NCI-H1436 treated with DMSO at 0.1 percent for 48 hours (cell line): ENCODE results near the gene GTF3A.
A peak's percentile ranks its signal among the peaks of the same experiment; 100 is the strongest.

Experiments
- DNase-seq: peaks from one replicate; lab custom pipeline; 2025; lab: John Stamatoyannopoulos, UW

Gene GTF3A

DNA sequence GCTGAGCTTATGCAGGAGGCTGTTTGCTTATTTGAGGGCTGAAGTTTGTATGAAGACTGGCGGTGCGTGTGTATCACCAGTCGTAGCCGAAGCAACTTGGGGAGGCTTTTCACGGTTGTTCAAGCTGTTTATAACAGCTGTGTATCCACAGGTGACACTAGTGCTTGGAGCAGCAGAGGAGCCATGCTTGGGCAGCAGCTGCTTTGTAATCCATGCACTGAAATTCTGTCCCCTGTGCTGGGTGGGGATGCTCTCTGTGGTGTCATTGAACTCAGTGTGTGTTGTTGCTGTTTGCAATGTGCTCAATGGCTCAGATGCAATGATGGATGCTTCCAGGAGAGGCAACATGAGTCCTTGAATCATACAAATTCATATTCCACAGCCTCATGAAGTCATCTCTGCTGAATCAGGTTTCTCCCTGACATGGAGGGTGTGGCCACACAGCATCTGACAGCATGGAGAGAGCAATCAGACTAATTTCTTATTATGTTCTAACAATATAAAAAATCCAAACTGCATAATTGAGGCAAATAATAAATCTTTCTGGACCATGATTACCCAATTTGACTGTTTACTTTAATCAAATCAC, 18.8 kb upstream of the GTF3A start:
- DNase-seq: no peak

DNA sequence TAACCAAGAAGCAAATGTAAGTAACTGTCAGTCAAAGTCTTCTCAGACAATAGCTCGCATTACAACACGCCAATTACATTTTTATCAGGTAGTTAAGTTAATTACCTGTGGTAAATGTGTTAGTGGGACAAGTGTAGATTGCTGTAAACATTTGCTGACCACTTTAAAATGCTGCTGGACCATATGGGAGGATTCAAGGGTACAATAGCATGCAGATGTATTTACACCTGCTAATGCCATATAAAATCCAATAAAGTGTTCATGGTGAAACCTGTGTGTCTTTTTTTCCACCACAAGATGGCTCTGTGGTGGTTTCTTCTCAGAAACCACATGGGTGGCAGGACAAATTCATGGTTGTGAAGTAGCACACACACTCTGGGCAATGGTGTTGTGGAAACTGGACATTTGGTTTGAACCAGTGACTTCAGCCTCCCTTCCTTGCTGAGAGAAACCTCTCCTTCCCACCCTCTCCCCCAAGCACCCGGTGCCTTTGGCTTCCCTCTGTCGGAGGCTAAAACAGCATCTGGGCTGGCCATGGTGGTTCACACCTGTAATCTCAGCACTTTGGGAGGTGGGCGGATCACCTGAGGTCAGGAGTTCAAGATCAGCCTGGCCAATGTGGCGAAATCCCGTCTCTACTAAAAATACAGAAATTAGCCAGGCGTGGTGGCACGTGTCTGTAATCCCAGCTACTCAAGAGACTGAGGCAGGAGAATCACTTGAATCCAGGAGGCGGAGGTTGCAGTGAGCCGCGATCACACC, 18.1 kb upstream of the GTF3A start:
- peak; percentile 16 for DNase-seq

DNA sequence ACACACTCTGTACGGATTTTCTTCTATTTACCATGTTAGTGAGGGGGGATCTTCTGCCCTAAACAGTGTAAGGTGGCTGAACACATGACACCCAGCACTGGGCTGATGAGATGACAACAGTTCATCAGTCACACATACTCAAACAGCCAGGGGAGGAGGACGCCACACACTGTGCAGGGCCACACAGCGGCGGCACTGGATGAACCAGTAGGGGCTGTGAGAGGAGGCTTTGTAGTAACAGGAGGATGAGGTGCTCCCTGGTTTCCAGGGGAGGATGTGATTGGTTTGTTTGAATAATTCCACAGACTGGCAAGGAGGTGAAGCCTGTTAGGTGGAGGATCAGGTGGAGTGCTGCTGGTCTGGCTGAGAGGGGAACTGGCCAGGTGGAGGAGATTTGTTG, 16.3 kb upstream of the GTF3A start:
- DNase-seq: no peak

DNA sequence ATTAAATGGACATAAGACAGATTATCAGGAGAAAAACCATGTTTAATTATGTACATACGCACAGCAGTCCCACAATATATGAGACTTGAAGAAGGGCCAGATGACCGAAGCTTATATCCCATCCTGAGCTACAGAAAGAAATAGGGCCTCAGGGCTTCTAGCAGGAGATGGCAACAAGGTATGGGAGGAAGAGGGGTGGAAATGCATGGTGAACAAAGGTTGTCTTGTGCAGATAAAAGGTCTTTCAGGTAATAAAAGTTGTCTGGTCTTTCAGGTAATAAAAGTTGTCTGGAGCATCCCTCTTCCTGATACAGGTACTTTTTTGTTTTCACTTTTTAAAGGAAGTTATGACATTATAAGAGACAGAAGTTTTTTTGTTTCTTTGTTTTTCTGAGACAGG, 15.4 kb upstream of the GTF3A start:
- no peak for DNase-seq

DNA sequence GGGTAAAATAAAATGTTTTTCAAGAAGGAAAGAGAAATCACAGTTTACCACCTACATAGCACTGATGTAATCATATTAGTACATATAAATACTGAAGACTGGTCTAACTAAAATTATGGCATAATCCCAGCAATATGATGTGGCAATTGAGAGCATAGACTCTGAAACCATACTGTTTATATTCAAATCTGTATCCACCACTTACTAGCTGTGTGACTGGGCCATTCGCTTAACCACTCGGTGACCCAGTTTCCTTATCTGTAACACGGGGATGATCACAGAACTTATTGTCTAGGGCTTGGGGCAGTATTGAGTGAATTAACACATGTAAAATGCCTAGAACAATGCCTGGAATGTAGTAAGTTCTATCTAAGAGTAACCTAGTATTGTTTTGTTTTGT, 13.1 kb upstream of the GTF3A start:
- DNase-seq: no peak

DNA sequence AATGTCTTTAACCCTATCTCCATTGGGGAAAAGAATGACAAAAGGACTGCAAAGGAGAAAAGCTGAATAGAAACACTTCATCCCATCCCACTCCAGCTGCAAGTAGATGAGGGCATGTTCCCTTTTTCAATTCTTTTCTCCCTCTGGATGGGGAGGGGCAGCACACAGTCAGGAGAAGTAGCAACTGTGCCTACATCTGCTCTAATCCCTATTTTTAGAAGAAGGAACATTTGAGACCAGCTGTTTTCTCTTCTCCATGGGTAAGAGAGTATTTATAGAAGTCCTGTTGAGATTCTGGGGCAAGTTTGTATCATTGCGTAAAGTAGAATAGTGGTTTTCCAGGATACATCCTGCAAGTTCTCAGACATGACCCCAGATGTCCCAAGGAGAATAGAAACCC, 9.3 kb upstream of the GTF3A start:
- DNase-seq: no peak

DNA sequence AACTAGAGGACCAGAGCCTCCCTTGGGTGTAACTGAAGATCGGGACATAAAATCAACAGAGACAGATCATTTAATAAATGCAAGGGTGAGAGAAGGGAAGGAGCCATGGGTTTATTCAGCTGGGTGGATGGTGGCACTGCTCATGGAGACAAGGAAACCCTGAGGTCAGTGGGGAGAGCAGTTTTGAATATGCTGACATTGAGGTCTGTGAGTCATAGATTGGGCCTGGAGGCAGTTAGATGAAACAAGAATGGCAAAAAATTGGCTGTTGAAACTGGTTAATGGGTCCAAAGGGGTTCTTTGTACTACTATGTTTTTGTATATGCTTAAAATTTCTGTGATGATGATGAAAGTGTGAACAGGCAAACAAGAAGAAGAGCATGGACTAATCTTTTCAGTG, 5.1 kb upstream of the GTF3A start:
- no peak for DNase-seq

DNA sequence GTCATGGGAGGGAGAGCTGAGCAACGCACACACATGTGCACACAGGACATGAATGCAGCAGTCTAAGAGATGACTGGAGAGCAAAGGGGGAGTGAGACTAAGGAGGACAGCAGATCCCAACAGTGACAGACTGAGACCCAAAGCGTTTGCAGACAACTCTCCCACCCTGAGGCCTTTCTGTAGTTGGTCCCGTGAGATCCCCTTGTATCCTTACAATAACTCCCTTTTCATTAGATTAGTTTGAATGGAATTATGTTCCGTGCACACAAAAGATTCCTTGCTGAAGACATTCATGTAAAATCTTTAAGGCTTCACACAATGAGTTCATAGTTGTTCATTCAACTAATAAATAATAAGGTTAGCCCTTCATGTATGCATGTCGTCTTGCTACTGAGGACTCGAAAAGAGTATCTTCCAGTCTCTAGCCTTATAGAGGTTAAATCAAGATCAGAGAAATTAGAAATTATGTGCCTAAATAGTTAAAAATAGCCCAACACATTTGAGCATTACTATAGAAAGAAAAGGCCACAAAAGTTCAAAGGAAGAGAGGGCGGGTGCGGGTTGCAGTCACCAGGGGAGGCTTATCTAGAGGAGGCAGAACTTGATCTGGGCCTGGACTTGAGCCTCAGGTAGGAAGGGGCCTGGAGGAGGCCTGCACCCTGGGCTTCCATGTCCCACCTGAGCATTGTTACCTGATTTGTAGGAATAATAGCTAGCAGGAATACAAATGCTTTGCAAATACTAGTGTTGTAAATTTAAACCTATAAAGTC, 3.1 kb upstream of the GTF3A start:
- DNase-seq: no peak

DNA sequence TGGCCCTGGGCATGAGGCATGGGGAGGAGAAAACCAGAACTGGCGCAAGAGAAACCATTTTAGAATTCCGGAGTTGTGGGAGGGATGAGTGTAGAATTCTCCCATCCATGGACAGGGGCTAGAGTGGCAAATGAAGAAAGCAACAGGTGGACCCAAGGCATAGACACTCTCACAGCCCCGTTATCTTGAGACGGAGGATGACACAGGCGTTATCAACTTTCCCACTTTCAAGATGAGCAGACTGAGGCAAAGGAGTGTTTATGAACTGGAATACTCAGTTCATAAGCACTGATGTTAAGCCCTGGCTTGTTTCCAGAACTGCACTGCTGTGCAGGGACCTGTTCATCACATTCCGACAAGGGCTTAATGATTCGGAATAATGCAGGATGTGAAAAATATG, 1.1 kb upstream of the GTF3A start:
- no peak for DNase-seq

DNA sequence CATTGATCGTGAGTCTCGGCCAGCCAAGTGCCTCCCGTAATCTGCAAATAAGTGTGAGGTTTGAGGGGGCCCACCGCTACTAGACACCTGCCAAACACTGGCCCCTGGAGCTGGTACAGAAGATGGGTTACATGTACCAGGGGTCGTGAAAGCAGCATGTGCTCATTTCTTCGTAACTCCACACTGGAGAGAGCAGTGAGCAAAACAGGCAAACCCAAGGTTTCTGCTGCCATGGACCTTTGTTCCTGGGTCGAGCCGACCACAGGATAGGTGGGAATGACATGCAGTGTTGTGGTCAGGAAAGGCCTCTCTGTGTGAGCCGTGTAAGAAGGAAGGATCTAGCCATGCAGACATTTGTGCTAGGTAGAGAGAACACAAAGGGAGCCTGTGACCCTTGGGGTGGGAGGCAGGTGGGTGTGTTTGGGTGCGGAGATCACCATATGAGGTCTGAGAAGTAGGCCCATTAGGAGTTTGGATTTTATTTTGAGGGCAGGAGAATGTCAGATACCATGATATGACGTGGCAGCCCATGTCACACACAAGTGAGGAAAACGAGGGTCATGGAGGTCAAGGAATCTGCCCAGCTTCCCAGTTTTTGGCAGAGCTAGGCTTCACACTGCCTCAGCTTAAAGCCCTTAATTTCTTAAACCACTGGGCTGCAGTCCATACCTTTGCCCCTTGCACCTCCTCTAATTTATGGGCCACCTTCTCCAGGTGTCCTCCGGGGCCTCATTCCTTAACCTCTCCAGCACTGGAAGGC, 919 bp downstream of the GTF3A start:
- DNase-seq: no peak

DNA sequence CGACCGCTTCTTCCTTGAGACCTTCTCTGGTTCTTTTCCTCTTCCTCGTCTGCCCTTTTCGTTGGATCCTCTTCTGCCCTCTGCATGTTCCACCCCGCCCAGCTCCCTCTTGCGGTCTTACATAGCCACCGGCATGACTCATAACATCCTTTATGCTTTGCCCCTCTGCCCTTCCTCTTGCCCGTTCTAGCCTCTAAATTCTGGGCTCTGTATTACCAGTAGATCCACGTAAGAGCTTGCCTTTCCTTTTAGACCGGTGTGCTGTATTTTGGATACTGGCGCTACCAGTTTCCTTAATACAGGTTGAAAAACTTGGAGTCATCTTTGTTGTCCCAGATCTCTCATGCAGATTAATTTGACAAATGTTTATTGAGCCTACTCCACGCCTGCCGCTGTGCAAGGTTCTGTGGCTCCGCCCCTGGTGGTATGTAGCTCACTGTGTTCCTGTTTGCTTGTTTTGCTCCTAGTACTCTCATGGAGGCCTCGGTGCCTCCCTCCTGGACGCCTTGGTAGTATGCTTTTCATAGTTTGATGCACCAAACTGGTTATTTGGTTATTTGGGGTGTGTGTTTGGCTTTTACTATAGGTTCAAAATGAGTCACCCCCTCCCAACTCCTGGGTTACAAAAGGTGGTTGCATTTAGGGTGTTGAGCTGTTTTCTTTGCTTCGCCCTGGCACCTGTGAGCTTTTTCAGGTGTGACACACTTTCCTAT, 1.7 kb downstream of the GTF3A start:
- peak; percentile 26 for DNase-seq

DNA sequence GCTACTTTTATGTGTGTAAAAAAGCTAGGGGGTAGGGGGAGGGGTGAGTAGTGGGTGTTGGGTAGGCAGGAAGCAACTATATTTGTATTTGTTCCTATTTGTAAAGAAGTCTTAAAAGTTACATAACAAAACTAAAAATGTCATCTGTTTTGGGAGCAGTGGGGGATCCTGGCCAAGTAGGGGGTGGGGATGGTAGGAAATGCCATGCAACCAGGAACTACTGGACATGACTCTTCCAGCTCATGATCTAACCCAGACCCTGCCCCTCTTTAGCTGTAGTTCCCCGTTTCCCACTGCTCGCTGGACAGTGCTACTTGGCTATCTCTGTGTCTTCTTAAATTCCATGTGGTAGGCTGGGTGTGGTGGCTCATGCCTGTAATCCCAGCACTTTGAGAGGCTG, 3.2 kb downstream of the GTF3A start:
- no peak for DNase-seq

DNA sequence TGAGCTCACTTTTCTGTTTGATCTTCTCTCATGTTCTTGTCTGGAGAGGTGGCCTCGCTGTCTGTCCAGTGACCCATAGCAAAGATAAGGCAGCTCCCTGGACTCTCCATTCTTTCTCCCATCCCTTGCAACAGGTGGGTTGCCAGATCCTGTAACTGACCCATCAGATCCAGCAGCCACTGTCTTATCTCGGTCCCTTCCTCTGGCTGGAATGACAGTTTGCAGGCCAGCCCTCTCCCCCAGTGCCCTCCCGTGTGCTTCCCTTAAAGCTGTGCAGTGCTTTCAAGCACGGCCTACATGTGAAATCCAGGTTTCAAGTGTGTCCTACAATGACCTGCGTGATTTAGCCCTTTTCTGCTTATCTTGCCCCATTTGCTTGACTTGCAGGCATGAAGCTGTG, 3.7 kb downstream of the GTF3A start:
- DNase-seq: no peak

DNA sequence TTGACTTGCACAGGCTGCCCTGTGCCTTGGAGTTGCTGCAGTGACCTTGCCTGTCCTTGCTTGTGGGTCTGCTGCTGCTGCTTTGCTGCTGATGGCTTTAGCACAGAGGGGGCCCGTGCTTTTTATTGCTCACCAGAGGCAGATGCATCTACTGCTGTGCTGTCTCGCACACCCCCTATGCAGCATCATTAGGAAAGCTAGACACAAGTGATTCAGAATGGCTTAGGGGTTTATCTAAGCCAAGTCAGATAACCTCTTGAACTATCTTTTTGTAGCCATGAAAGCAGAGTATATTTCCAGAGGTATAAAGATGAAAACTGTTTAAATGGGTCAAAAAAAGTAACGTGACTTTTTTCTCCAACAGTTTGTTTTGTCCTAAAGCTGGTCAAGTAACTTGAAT, 7.8 kb downstream of the GTF3A start:
- no peak for DNase-seq

DNA sequence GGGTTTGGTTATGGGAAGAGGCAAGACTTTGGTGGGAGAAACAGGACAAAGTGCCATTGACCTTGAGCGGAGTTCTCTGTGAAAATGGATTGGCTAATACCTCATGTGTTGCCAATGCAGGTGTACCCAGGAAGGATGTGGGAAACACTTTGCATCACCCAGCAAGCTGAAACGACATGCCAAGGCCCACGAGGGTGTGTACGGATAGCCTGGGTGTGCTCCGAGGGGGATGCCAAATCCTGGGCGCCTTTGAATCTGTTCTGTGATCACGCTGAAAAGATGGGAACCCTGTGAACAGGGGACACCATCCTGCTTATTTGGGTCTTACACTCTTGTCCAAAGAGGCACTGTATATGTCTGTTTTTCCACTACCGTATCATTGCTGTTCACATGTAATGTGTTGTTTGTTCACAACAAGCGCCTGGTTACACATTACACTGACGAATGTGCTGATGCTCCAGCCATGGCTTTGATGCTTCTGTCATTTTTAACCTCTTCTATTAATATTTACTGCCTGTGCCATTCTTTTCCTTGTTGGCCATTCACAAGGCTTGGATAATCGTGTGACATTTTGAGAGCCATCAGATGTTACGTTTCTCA, 8.3 kb downstream of the GTF3A start:
- no peak for DNase-seq

DNA sequence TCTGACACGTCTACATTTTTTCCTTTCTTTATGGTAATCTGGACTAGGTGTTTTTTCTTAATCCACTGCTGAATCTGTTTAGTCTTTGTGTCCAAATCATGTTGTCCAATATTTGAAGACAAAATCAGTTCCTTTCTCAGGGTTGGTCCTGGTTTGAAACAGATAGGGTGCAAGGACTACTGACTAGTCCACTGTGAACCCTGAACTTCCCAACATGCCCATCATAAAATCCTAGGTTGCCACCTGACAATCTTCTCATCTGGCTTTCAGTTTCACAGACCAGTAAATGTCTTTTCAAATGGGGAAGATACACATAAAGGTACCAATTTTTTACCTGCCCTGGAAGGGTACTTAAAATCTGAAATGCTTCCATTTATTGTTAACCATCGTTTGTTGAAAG, 12.7 kb downstream of the GTF3A start:
- no peak for DNase-seq

DNA sequence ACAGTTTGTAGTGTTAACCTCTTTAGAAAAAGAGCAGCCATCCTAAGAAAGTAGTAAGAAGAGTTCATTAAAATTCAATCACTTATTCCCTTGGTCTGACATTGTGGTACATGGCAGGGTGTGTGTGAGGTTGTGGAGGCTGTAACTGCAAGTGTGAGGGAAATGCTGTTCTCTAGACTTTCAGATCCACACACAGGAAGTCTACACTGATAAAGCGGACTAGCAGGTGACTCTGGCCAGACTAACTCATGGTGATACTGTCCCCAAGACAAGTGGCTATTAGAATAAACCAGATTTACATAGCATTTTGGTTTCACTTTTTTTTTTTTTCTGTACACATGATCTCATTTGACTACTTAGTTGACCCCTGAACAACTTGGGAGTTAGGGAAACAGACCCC, 16.0 kb downstream of the GTF3A start:
- no peak for DNase-seq

DNA sequence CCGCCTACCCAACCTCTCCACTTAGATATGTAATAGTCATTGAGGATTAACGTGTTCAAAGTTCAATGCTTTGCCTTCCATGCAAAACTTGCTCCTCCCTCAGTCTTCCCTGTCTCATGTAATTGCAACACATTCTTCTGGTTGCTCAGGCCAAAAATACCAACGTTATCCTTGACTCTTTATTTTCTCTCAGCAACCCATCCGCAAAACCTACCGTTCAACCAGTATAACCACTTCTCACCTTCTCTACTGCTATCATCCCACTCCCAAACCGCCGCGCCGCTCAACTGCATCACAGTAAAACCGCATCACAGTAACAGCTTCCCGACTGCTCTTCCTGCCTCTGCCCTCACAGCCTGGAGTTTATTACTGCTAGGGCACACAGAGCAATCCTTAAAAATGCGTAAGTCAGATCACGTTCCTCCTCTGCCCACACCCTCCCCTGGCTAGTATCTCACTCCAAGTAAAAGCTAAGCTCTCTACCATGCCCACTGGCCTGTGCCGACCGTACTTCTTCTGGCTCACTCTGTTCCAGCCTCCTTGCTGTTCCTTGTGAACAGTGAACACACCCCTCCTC, 17.7 kb downstream of the GTF3A start:
- no peak for DNase-seq

DNA sequence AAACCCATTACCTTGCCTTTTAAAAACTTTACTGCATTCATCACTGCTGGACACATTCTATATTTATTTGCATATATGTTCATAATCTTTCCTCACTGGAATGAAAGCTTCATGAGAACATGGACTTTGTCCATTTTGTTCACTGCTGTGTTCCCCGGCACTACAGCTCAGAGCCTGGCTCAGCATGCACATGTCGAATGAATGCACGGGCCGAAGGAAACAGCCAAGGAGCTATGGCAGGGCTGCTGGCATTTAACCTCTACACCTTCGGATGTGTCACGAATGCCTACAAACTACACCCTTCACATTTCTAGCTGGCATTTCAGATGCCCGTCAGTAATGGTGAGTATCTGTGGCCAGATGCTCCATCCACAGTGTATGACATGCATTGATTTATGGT, 18.4 kb downstream of the GTF3A start:
- no peak for DNase-seq

DNA sequence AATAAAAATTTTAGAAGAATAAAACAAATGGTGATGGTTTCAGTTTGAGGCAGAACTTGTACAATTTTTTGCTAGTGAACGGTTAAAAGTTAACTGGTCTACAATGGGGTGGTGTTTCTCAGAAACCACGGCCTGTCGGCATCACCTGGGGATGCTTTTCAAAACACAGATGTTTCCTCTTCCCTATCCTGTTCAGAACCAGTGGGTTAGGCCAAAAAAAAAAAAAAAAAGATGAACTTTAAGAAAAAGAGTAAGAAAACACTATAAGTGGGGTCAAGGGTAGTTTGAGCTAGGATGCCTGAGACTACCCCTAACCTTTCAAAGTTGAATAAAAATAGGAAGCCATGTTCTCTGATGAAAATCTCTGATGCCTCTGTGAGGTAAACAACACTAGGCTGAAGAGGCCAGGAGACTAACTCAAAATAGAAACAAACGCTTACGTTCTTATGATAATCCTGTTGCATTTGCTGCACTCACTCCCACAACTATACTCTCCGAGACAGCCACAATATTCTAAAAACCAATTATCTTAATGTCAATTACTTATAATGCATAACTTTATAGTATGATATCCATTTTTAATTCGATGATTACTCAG, 22.7 kb downstream of the GTF3A start:
- no peak for DNase-seq

DNA sequence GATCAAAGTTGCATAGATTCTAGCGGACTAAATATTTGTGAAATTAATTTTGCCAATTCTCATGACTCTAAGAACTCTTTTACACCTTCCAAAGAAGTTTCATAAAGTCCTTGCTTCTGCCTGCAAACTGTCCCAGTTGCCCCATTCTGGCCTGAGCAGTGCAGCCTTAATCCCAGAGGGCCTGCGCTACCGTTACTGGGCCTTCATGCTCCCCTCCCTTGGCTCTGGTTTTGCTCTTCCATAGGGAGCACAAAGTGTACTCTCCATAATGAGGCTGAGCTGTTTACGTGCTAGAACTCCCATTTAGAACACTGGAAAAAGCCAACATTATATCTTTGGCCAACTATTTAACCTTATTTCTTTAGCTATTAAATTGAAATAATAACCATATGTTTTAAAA, 23.9 kb downstream of the GTF3A start:
- DNase-seq: no peak
